Peyer's patch (tissue), 4 donors: Measurements from ENCODE around the gene RAB11FIP4.

Experiments
- POLR2A ChIP-seq, 2 donors: fragments of 450-650 bp; IDR thresholded peaks; one replicate each; pipeline ENCODE4 v1.5.1; 2017; ENCODE audit warnings: antibody characterized with exemption in 2 of 2, mild to moderate bottlenecking in 2 of 2, moderate library complexity in 2 of 2
- TF ChIP-seq, protein P1 (sequence below), 6 experiments: fragments of 450-650 bp in 4 of 6; fragments of 200-600 bp in 2 of 6; sonication (generic) in 1 of 6; IDR thresholded peaks; one replicate each; pipeline ENCODE4 v1.5.1; 2017 to 2019; ENCODE audit warnings: antibody characterized with exemption in 6 of 6, mild to moderate bottlenecking in 3 of 6, moderate library complexity in 1 of 6

DNA sequence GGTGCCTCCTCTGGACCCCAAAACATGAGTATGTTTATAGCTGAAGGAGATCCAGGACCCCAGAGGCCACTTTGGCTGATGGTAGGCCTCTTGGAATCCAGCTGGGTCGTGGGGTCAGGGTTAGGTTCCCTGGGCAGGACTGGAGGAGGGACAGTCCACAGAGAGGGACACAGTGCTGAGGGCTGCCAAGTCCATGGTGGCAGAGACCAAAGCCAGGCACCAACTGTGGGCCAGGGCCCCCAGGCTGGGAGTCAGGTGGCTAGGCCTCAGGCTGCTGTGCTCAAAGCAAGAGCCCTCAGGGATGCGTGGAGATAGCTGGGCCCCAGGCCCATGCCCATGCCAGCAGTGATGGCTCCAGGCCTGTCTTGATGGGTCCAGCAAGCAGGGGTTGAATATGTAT lies 44.1 kb downstream of the RAB11FIP4 start:
- TF ChIP-seq, protein P1, sequence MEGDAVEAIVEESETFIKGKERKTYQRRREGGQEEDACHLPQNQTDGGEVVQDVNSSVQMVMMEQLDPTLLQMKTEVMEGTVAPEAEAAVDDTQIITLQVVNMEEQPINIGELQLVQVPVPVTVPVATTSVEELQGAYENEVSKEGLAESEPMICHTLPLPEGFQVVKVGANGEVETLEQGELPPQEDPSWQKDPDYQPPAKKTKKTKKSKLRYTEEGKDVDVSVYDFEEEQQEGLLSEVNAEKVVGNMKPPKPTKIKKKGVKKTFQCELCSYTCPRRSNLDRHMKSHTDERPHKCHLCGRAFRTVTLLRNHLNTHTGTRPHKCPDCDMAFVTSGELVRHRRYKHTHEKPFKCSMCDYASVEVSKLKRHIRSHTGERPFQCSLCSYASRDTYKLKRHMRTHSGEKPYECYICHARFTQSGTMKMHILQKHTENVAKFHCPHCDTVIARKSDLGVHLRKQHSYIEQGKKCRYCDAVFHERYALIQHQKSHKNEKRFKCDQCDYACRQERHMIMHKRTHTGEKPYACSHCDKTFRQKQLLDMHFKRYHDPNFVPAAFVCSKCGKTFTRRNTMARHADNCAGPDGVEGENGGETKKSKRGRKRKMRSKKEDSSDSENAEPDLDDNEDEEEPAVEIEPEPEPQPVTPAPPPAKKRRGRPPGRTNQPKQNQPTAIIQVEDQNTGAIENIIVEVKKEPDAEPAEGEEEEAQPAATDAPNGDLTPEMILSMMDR (IDR thresholded peaks at IDR 0.05), result no peak
- TF ChIP-seq POLR2A (IDR thresholded peaks at IDR 0.05), result no peak
